ENCODE measurements around the gene NTRK2.

Gene NTRK2

DNA sequence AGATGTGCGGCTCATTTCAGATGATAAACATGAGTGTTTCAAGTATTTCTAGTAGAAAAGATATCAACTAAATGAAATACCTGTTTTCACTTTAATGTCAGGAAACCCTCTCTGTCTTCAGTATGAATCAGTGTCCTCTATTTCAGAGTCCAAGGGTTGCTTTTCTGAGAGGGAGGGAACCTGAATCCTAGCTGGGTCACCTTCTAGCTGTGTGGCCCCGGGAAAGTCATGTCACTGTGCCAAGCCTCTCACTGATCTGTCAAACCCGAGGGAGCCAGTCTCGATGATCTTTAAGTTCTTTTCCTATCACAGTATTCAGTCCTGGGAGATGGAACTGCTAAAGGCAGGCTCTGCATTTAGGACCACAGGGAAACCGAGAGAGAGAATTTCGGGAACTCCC is 258.9 kb downstream of the NTRK2 start:
- H4K12ac ChIP-seq (ENCODE audit: low read depth, low read length): no peak overlapping the region
- no peak overlapping the region for H3K14ac ChIP-seq (ENCODE audit: low read length)
- H3K27me3 ChIP-seq (ENCODE audit: insufficient read depth, low read length): no peaks in the 10 kb centered on the region
- H3K4me2 ChIP-seq (ENCODE audit: low read length): no peak overlapping the region
- no peaks in the 10 kb centered on the region for H3K9me3 ChIP-seq (ENCODE audit: insufficient read depth, low read depth, low read length)
- no peak overlapping the region for H3K4me3 ChIP-seq (ENCODE audit: low read depth, low read length)
- H2BK5ac ChIP-seq (ENCODE audit: low read depth, low read length, poor library complexity): no peak overlapping the region
- H3K36me3 ChIP-seq (ENCODE audit: control insufficient read depth in 1 of 2, insufficient read depth in 2 of 2, low read length in 2 of 2): no peaks in the 10 kb centered on the region
- no peak overlapping the region for H3K9ac ChIP-seq (ENCODE audit: low read length)
- no peak overlapping the region for H4K8ac ChIP-seq (ENCODE audit: low read depth, low read length)
- H2AFZ ChIP-seq (ENCODE audit: insufficient read depth, low read length, poor library complexity): no peak overlapping the region
- H2BK12ac ChIP-seq (ENCODE audit: low read length): no peak overlapping the region
- H3K4ac ChIP-seq (ENCODE audit: low read depth, low read length): no peak overlapping the region
- no peaks in the 10 kb centered on the region for H3K79me1 ChIP-seq (ENCODE audit: low read length)
- H2BK120ac ChIP-seq (ENCODE audit: insufficient read depth, low read length, poor library complexity): no peak overlapping the region
- H3K79me2 ChIP-seq (ENCODE audit: control insufficient read depth, insufficient read depth, low read length, poor library complexity): no peaks in the 10 kb centered on the region
- no peak overlapping the region for H3K27ac ChIP-seq (ENCODE audit: low read depth, low read length)
- H4K91ac ChIP-seq (ENCODE audit: low read depth, low read length): no peak overlapping the region
- WGBS (ENCODE audit: extremely low coverage, insufficient coverage, insufficient read length): no CpG with 5 or more reads among the region's 6 CpGs
- H3K23ac ChIP-seq (ENCODE audit: low read length): no peak overlapping the region
- no peak for DNase-seq
- H3K18ac ChIP-seq (ENCODE audit: low read length): no peak overlapping the region
- H3K4me1 ChIP-seq (ENCODE audit: control insufficient read depth in 1 of 2, insufficient read depth in 2 of 2, low read length in 2 of 2): no peaks in the 10 kb centered on the region
- H2AK5ac ChIP-seq (ENCODE audit: low read length): no peak overlapping the region

DNA sequence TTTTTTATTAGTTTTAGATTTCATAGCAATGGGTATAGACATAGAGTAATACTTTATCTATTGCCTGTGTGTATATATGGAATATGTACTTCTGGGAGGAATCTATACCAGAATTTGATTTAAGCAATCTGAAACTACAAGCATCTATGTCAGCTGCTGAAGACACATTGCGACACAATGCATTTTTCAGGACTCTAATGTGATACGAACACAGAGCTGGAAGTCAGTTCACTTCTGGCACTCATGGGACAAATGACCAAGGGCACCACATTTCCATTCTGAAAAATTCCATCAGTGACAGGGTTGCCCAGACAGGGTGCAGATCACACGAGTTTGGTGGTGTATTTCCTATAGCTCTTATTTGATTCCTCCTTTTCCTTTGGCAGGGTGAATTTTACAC is 259.5 kb downstream of the NTRK2 start:
- H3K4ac ChIP-seq (ENCODE audit: low read depth, low read length): no peak overlapping the region
- no peaks in the 10 kb centered on the region for H3K4me1 ChIP-seq (ENCODE audit: control insufficient read depth in 1 of 2, insufficient read depth in 2 of 2, low read length in 2 of 2)
- no peak for DNase-seq
- H3K27me3 ChIP-seq (ENCODE audit: insufficient read depth, low read length): no peaks in the 10 kb centered on the region
- no peak overlapping the region for H4K8ac ChIP-seq (ENCODE audit: low read depth, low read length)
- no peak overlapping the region for H3K18ac ChIP-seq (ENCODE audit: low read length)
- no peak overlapping the region for H2BK12ac ChIP-seq (ENCODE audit: low read length)
- H3K9me3 ChIP-seq (ENCODE audit: insufficient read depth, low read depth, low read length): no peaks in the 10 kb centered on the region
- no peak overlapping the region for H4K91ac ChIP-seq (ENCODE audit: low read depth, low read length)
- no peak overlapping the region for H3K14ac ChIP-seq (ENCODE audit: low read length)
- H3K79me2 ChIP-seq (ENCODE audit: control insufficient read depth, insufficient read depth, low read length, poor library complexity): no peaks in the 10 kb centered on the region
- H4K12ac ChIP-seq (ENCODE audit: low read depth, low read length): no peak overlapping the region
- H3K23ac ChIP-seq (ENCODE audit: low read length): no peak overlapping the region
- no peak overlapping the region for H2BK120ac ChIP-seq (ENCODE audit: insufficient read depth, low read length, poor library complexity)
- no peaks in the 10 kb centered on the region for H3K36me3 ChIP-seq (ENCODE audit: control insufficient read depth in 1 of 2, insufficient read depth in 2 of 2, low read length in 2 of 2)
- H2BK5ac ChIP-seq (ENCODE audit: low read depth, low read length, poor library complexity): no peak overlapping the region
- no peak overlapping the region for H2AFZ ChIP-seq (ENCODE audit: insufficient read depth, low read length, poor library complexity)
- H3K4me2 ChIP-seq (ENCODE audit: low read length): no peak overlapping the region
- no CpG with 5 or more reads among the region's 3 CpGs for WGBS (ENCODE audit: extremely low coverage, insufficient coverage, insufficient read length)
- no peak overlapping the region for H3K27ac ChIP-seq (ENCODE audit: low read depth, low read length)
- no peak overlapping the region for H3K4me3 ChIP-seq (ENCODE audit: low read depth, low read length)
- no peak overlapping the region for H3K9ac ChIP-seq (ENCODE audit: low read length)
- no peak overlapping the region for H2AK5ac ChIP-seq (ENCODE audit: low read length)
- H3K79me1 ChIP-seq (ENCODE audit: low read length): no peaks in the 10 kb centered on the region

DNA sequence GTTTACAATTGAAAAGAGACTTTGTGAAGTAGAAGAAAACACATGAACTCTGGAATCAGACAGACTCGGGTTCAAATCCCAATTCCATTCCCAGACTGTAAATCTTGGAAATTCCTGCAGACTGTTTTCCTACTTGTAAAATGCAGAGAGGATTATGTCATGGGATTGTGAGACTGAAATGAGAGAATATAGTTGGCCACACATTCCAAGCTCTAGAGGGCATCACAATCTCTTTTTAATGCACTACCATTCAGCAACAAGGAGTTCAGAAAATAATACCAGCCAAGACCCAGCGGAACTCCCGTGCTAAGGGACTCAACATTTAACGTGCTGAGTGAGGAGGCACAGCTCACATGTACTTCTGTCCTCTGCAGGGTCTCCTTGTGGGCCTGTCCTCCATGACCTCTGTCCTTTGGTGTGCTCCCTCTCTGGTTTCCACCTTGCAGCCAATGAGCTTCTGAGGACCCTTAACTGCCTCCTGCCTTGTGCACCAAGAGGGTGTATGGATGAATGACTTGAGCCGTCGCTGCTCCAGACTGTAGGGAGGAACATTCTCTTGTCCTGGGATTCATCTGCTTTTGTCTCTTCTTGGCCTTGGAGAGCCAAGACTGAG is 263.5 kb downstream of the NTRK2 start:
- Histone ChIP-seq H2AK5ac (ENCODE audit: low read length) (no peak overlapping the region), H3K27me3 (ENCODE audit: insufficient read depth, low read length) (no peaks in the 10 kb centered on the region), H4K91ac (ENCODE audit: low read depth, low read length) (no peak overlapping the region), H2BK12ac (ENCODE audit: low read length) (no peak overlapping the region), H3K27ac (ENCODE audit: low read depth, low read length) (no peak overlapping the region), H3K79me2 (ENCODE audit: control insufficient read depth, insufficient read depth, low read length, poor library complexity) (no peaks in the 10 kb centered on the region), H3K4me2 (ENCODE audit: low read length) (no peak overlapping the region), H4K8ac (ENCODE audit: low read depth, low read length) (no peak overlapping the region), H3K79me1 (ENCODE audit: low read length) (no peaks in the 10 kb centered on the region), H3K4ac (ENCODE audit: low read depth, low read length) (no peak overlapping the region), H3K9me3 (ENCODE audit: insufficient read depth, low read depth, low read length) (no peaks in the 10 kb centered on the region), H3K4me1 (ENCODE audit: control insufficient read depth in 1 of 2, insufficient read depth in 2 of 2, low read length in 2 of 2) (no peaks in the 10 kb centered on the region), H3K9ac (ENCODE audit: low read length) (no peak overlapping the region), H3K18ac (ENCODE audit: low read length) (no peak overlapping the region), H3K14ac (ENCODE audit: low read length) (no peak overlapping the region), H3K23ac (ENCODE audit: low read length) (no peak overlapping the region), H4K12ac (ENCODE audit: low read depth, low read length) (no peak overlapping the region), H2AFZ (ENCODE audit: insufficient read depth, low read length, poor library complexity) (no peak overlapping the region), H3K4me3 (ENCODE audit: low read depth, low read length) (no peak overlapping the region), H2BK120ac (ENCODE audit: insufficient read depth, low read length, poor library complexity) (no peak overlapping the region), H3K36me3 (ENCODE audit: control insufficient read depth in 1 of 2, insufficient read depth in 2 of 2, low read length in 2 of 2) (no peaks in the 10 kb centered on the region), H2BK5ac (ENCODE audit: low read depth, low read length, poor library complexity) (no peak overlapping the region)
- DNase-seq: peak in 1 of 2 donors; percentile 28
- WGBS (ENCODE audit: extremely low coverage, insufficient coverage, insufficient read length): no CpG with 5 or more reads among the region's 6 CpGs

DNA sequence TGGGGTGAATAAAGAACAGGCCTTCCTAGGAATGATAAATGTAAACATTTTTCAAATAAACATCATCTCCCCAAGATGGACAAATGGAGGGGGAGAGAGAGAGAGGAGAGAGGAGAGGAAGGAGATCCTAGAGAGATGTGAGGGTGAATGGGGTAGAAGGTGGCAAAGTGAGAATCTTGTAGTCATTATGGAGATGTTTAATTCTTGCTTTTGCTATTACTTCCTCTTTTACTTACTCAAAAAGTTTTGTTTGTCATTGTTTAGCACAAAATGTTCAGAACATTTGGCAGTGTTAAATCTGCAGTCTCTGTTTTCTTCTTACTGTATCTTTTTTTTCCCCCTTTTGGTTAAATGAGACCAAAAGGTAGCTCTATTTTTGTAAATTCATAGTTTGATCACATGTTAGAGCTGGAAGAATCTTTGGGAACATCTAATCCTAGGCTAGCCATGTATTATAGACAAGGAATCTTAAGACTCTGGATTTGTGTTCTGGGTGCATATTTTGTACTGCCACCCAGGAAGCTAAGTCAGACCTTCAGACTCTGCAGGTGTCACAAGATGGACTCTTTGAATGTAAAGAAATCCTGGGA is 266.1 kb downstream of the NTRK2 start:
- no peak overlapping the region for H4K91ac ChIP-seq (ENCODE audit: low read depth, low read length)
- no peak overlapping the region for H3K4me3 ChIP-seq (ENCODE audit: low read depth, low read length)
- no peaks in the 10 kb centered on the region for H3K79me1 ChIP-seq (ENCODE audit: low read length)
- no peak overlapping the region for H3K4ac ChIP-seq (ENCODE audit: low read depth, low read length)
- H3K79me2 ChIP-seq (ENCODE audit: control insufficient read depth, insufficient read depth, low read length, poor library complexity): no peaks in the 10 kb centered on the region
- no peak overlapping the region for H3K23ac ChIP-seq (ENCODE audit: low read length)
- H3K18ac ChIP-seq (ENCODE audit: low read length): no peak overlapping the region
- no peak overlapping the region for H2BK120ac ChIP-seq (ENCODE audit: insufficient read depth, low read length, poor library complexity)
- no peak overlapping the region for H3K14ac ChIP-seq (ENCODE audit: low read length)
- no peak overlapping the region for H2AFZ ChIP-seq (ENCODE audit: insufficient read depth, low read length, poor library complexity)
- H3K27ac ChIP-seq (ENCODE audit: low read depth, low read length): no peak overlapping the region
- H4K8ac ChIP-seq (ENCODE audit: low read depth, low read length): no peak overlapping the region
- H3K4me1 ChIP-seq (ENCODE audit: control insufficient read depth in 1 of 2, insufficient read depth in 2 of 2, low read length in 2 of 2): peaks cover 0 to 2% of the 10 kb centered on the region in 2 experiments
- H4K12ac ChIP-seq (ENCODE audit: low read depth, low read length): no peak overlapping the region
- H2BK5ac ChIP-seq (ENCODE audit: low read depth, low read length, poor library complexity): no peak overlapping the region
- H2AK5ac ChIP-seq (ENCODE audit: low read length): no peak overlapping the region
- H3K4me2 ChIP-seq (ENCODE audit: low read length): no peak overlapping the region
- no peaks in the 10 kb centered on the region for H3K36me3 ChIP-seq (ENCODE audit: control insufficient read depth in 1 of 2, insufficient read depth in 2 of 2, low read length in 2 of 2)
- no peak overlapping the region for H2BK12ac ChIP-seq (ENCODE audit: low read length)
- H3K9ac ChIP-seq (ENCODE audit: low read length): no peak overlapping the region
- no peaks in the 10 kb centered on the region for H3K27me3 ChIP-seq (ENCODE audit: insufficient read depth, low read length)
- H3K9me3 ChIP-seq (ENCODE audit: insufficient read depth, low read depth, low read length): no peaks in the 10 kb centered on the region
- DNase-seq: no peak

Measured in trophoblast cell (in vitro differentiated cells and primary cell).